DOHH2 (cell line): ENCODE measurements around the gene CACNA2D2.

Experiments
- CTCF ChIP-seq: fragments of 200-600 bp; sonication (generic); IDR thresholded peaks from one replicate; pipeline ENCODE4 v1.5.1; 2014; ENCODE audit warnings: antibody characterized with exemption, mild to moderate bottlenecking, low read depth, low read length; ENCODE audit not compliant: poor library complexity, severe bottlenecking
- EZH2phosphoT487 ChIP-seq: fragments of 200-600 bp; sonication (generic); IDR thresholded peaks from 2 replicates; pipeline ENCODE4 v1.6.1; 2017; ENCODE audit warnings: borderline replicate concordance, mild to moderate bottlenecking, antibody characterized with exemption, low read length, moderate library complexity, mixed read lengths

GRCh38 chr3:50405249-50405648, 98.2 kb downstream of the CACNA2D2 start:
- TF ChIP-seq CTCF: no peak
- no peak for TF ChIP-seq EZH2phosphoT487
